Left ventricle myocardium superior (tissue), 1 donor: ENCODE data around the gene LSM10. TPM values are rescaled to one million over a fixed set of nuclear protein-coding genes. Genes with fewer than 3 reads are reported as not detected.
A peak's percentile ranks its signal among the peaks of the same experiment; 100 is the strongest.

Experiments
- ATAC-seq: fragments of 200-7000 bp; cut with Tn5 transposase; one replicate; pipeline ENCODE4 v1.9.1; 2020; ENCODE audit warnings: mild to moderate bottlenecking, moderate library complexity
- DNase-seq: peaks from one replicate; pipeline ENCODE4 v3.0.0-alpha.2; 2020
- intact Hi-C: fragments of 100-400 bp; cut with micrococcal nuclease; formaldehyde crosslinking; loops from one replicate; pipeline ENCODE4 v1.11.0; 2022
- long read RNA-seq: library from polyadenylated mRNA; unstranded; transcript quantifications from one replicate; pipeline ENCODE4 v2.0.0, GENCODE V29; 2021
- total RNA-seq: library from RNA; stranded (reverse); fragmentation: NEBNext Ultra II Directional; extraction: Animal tissue kit (Norgen Biotek cat#: 25700); gene quantifications from one replicate; pipeline ENCODE4 v1.2.1, GENCODE V29; 2021
- donor health status: DM: no; HTN: yes; CAD: no; lungs with severe emphysema.

Gene LSM10
- 58.7 TPM for total RNA-seq
- long read RNA-seq, transcript LSM10-201 (2 exons, 850 nt): major isoform, 45 of 46 reads
- long read RNA-seq, partial matches to known transcripts: 1 of 46 reads
- long read RNA-seq, other reads (novel, unspliced or antisense): 0 of 46 reads

- intact Hi-C loops: no loop called here
- DNase-seq: peak; percentile 95
- ATAC-seq: peak; percentile 97
These were observed at the start of gene LSM10 for GRCh38 chr1:36397378-36398230. LSM10 (minus strand) TSS chr1:36397908; CDS start chr1:36394129, 3,779 bp downstream.

- DNase-seq: no peak
- intact Hi-C loops: no loop called here
- ATAC-seq: no peak
These were observed 49.7 kb upstream of the LSM10 start for GRCh38 chr1:36447450-36447849.

GRCh38 chr1:36446746-36447145 lies 49.0 kb upstream of the LSM10 start:
- intact Hi-C loops: no loop called here
- no peak for ATAC-seq
- DNase-seq: no peak

- no peak for DNase-seq
- intact Hi-C loops: no loop called here
- ATAC-seq: no peak
These were observed 48.6 kb upstream of the LSM10 start for GRCh38 chr1:36446271-36446670.

GRCh38 chr1:36443297-36443696 lies 45.6 kb upstream of the LSM10 start:
- DNase-seq: no peak
- no peak for ATAC-seq
- intact Hi-C loops: no loop called here

GRCh38 chr1:36442337-36442736 lies 44.6 kb upstream of the LSM10 start:
- intact Hi-C loops: no loop called here
- no peak for ATAC-seq

GRCh38 chr1:36440646-36441045 lies 42.9 kb upstream of the LSM10 start:
- no peak for DNase-seq
- intact Hi-C loops: no loop called here
- ATAC-seq: no peak

More at GRCh38 chr1:36442337-36442736, 44.6 kb upstream of the LSM10 start:
- DNase-seq: no peak

- no peak for ATAC-seq
- intact Hi-C loops: no loop called here
- no peak for DNase-seq
These were observed 42.3 kb upstream of the LSM10 start for GRCh38 chr1:36440044-36440443.

- DNase-seq: no peak
- intact Hi-C loops: no loop called here
- no peak for ATAC-seq
These were observed 41.0 kb upstream of the LSM10 start for GRCh38 chr1:36438715-36439114.

- ATAC-seq (no peak), DNase-seq (no peak)
These were observed 39.1 kb upstream of the LSM10 start for GRCh38 chr1:36436821-36437220.

GRCh38 chr1:36433102-36433501 lies 35.4 kb upstream of the LSM10 start:
- ATAC-seq (no peak), DNase-seq (no peak)
- intact Hi-C loops: no loop called here

More at GRCh38 chr1:36436821-36437220, 39.1 kb upstream of the LSM10 start:
- intact Hi-C loops: no loop called here

GRCh38 chr1:36432616-36433015 lies 34.9 kb upstream of the LSM10 start:
- no peak for DNase-seq
- intact Hi-C loops: no loop called here
- ATAC-seq: no peak

- intact Hi-C loops: no loop called here
- ATAC-seq: no peak
- no peak for DNase-seq
These were observed 28.1 kb upstream of the LSM10 start for GRCh38 chr1:36425791-36426190.

- ATAC-seq (no peak), DNase-seq (no peak)
- intact Hi-C loops: loop anchor here (5.0 kb wide), 1 partner anchor 79 kb away; no protein-coding TSS in a partner anchor
These were observed 23.9 kb upstream of the LSM10 start for GRCh38 chr1:36421649-36422048.

GRCh38 chr1:36420836-36421317 lies 23.2 kb upstream of the LSM10 start:
- peak; percentile 94 for ATAC-seq
- peak; percentile 92 for DNase-seq
- intact Hi-C loops: loop anchor here (5.0 kb wide), 1 partner anchor 79 kb away; no protein-coding TSS in a partner anchor

- ATAC-seq: peak; percentile 66
- DNase-seq: no peak
These were observed 22.7 kb upstream of the LSM10 start for GRCh38 chr1:36420409-36420808.

GRCh38 chr1:36419569-36419968 lies 21.9 kb upstream of the LSM10 start:
- intact Hi-C loops: loop anchor here (10.0 kb wide), 1 partner anchor 325 kb away; no protein-coding TSS in a partner anchor
- DNase-seq (no peak), ATAC-seq (no peak)

More at GRCh38 chr1:36420409-36420808, 22.7 kb upstream of the LSM10 start:
- intact Hi-C loops: loop anchor here (5.0 kb wide), 1 partner anchor 78 kb away; no protein-coding TSS in a partner anchor

- intact Hi-C loops: loop anchor here (10.0 kb wide), 1 partner anchor 324 kb away; no protein-coding TSS in a partner anchor
- peak; percentile 51 for ATAC-seq
These were observed 21.4 kb upstream of the LSM10 start for GRCh38 chr1:36419140-36419539.

GRCh38 chr1:36417931-36418330 lies 20.2 kb upstream of the LSM10 start:
- no peak for ATAC-seq
- intact Hi-C loops: loop anchor here (10.0 kb wide), 1 partner anchor 323 kb away; no protein-coding TSS in a partner anchor
- DNase-seq: no peak

More at GRCh38 chr1:36419140-36419539, 21.4 kb upstream of the LSM10 start:
- DNase-seq: no peak
